ENCODE results near the gene IQCF6.
"Not testable (repeated sequence)": the region's sequence is repeated elsewhere in the genome, so short reads cannot be mapped to it uniquely, and the experiment has no call there.

The IQCF6 gene

GRCh38 chr3:51779137-51779536 is at the start of gene IQCF6:
IQCF6 (minus strand) TSS chr3:51779237; CDS start chr3:51779224, 13 bp downstream.
- DNase-seq: no peak

- DNase-seq: no peak
Measured at GRCh38 chr3:51828297-51828696, 49.3 kb upstream of the IQCF6 start.

GRCh38 chr3:51819709-51820406 is 40.8 kb upstream of the IQCF6 start:
- DNase-seq: no peak

- DNase-seq: no peak
Measured at GRCh38 chr3:51819151-51819550, 40.1 kb upstream of the IQCF6 start.

- DNase-seq: no peak
Measured at GRCh38 chr3:51817375-51817774, 38.3 kb upstream of the IQCF6 start.

GRCh38 chr3:51816723-51817122 is 37.7 kb upstream of the IQCF6 start:
- DNase-seq: no peak

GRCh38 chr3:51815614-51816013 is 36.6 kb upstream of the IQCF6 start:
- no peak for DNase-seq

GRCh38 chr3:51814034-51814433 is 35.0 kb upstream of the IQCF6 start:
- DNase-seq: no peak

GRCh38 chr3:51813539-51813938 is 34.5 kb upstream of the IQCF6 start:
- no peak for DNase-seq

GRCh38 chr3:51808934-51809333 is 29.9 kb upstream of the IQCF6 start:
- DNase-seq: no peak

- DNase-seq: no peak
Measured at GRCh38 chr3:51802106-51802703, 23.2 kb upstream of the IQCF6 start.

GRCh38 chr3:51800750-51801125 is 21.7 kb upstream of the IQCF6 start:
- DNase-seq: no peak

GRCh38 chr3:51799879-51800749 is 21.1 kb upstream of the IQCF6 start:
- DNase-seq: no peak

- no peak for DNase-seq
Measured at GRCh38 chr3:51798411-51798963, 19.4 kb upstream of the IQCF6 start.

- DNase-seq: no peak
Measured at GRCh38 chr3:51796854-51797253, 17.8 kb upstream of the IQCF6 start.

- DNase-seq: no peak
Measured at GRCh38 chr3:51794206-51794605, 15.2 kb upstream of the IQCF6 start.

GRCh38 chr3:51792206-51792605 is 13.2 kb upstream of the IQCF6 start:
- no peak for DNase-seq

GRCh38 chr3:51789437-51789836 is 10.4 kb upstream of the IQCF6 start:
- no peak for DNase-seq

GRCh38 chr3:51787576-51787975 is 8.5 kb upstream of the IQCF6 start:
- not testable (repeated sequence) for DNase-seq

GRCh38 chr3:51786267-51786666 is 7.2 kb upstream of the IQCF6 start:
- DNase-seq: no peak

GRCh38 chr3:51778554-51778953 is 483 bp downstream of the IQCF6 start:
- no peak for DNase-seq

GRCh38 chr3:51777985-51778384 is 1.1 kb downstream of the IQCF6 start:
- peak; percentile 24 for DNase-seq

GRCh38 chr3:51773529-51774056 is 5.4 kb downstream of the IQCF6 start:
- peak; percentile 1 for DNase-seq
